ELR (cell line): Measurements from ENCODE around the gene NBPF1.
"Not testable (repeated sequence)": the region's sequence is repeated elsewhere in the genome, so short reads cannot be mapped to it uniquely, and the experiment has no call there.

Source experiments
- DNase-seq: peaks from one replicate; pipeline ENCODE4 v3.0.0-alpha.2; 2015; ENCODE audit warnings: low read depth

NBPF1 gene

DNA sequence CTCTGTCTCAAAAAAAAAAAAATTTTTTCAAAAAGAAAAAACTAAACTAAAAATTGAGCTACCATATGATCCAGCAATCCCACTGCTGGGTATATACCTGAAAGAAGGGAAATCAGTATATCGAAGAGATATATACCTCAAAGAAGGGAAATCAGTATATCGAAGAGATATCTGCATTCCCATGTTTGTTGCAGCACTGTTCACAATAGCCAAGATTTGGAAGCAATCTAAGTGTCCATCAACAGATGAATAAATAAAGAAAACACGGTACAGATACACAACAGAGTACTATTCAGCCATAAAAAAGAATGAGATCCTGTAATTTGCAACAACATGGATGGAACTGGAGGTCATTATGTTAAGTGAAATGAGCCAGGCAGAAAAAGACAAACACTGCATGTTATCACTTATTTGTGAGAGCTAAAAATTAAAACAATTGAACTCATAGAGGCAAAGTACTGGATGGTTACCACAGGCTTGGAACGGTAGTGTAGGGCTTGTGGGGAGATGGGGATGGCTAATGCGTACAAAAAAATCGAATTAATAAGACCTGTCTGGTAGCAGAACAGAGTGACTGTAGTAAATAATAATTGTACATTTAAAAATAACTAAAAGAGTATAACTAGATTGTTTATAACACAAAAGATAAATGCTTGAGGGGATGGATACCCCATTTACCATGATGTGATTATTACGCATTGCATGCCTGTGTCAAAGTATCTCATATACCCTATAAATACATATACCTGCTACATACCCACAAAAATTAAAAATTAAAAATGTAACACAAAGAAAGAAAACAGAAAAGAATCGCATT is 28.0 kb upstream of the NBPF1 start:
- not testable (repeated sequence) for DNase-seq

DNA sequence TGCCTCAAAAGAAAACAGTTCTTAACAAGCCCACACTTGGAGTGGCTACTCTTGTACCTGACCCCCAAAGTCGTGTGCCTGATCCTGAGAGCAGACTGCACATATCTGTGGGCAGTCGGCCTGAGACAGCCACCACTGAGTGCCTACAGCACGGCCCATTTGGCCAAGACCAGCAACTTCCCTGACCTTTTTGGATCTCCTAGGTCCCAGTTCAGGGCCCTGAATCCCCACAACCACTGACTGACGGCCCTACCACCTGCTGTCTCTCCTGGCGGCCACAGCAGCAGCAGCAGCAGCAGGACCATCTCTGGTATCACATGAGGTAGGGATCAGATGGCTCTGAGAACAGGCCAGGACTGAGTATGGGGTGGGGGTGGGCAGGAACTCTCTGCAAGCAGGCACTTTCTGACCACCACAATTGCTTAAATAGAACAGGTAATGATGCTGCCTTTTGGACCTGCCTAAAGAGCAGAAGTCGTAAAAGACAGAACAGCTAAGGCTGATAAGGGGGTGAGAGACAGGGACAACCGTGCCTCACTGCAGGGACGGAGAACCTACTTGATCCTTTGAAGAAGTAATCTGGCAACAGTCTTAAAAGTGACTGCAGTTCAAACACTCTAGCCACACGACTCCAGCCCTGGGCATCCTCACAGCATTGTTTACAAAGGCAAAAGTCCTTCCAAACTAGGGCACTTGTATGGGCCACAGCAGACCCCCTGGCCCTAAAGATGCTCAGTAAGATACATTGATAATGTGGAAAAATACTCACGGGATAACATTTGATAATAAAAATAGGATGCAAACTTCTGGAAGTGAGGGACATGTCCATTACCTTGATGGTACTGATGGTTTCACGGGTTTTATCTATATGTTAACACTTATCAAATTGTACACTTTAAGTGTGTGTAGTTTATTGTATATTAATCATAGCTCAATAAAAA is 26.0 kb upstream of the NBPF1 start:
- not testable (repeated sequence) for DNase-seq

DNA sequence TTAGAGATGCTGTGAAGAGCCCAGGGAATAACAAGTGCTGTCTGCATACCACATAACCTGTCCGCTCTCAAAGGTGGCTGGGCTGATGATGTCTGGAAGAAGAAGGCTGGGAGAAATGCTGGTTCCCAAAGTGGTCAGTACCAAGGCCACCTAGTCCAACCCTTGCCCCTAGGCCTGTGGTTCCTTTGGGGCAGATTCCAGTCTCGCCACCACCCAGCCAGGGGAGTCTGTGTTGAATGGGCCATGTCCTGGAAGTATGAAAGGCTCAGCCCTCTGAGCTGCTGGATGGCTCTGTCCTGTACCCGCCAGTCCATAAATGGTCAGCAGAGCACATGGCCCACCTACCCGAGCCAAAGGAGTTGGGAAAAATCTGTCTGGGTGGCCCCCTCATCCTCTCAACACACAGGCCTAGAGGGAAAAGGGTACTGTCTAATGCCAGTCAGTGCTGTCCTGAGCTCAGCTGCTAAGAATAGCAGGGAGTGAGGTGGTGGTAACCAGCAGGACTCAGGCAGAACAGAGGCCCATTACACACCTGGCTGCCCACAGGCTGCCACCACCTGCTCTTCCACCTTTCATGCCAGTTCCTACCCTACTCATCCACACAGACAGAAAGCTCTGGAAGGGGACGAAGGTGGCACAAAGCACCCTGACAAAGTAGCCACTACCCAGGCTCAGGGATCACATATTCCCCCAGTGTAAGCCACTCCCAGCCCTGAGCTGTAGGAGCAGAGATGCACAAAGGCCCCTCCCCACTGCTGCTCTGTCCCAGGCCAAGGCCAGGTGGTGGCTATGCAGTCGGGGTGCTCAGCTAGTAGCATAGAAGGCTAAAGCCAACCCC is 24.8 kb upstream of the NBPF1 start:
- not testable (repeated sequence) for DNase-seq

DNA sequence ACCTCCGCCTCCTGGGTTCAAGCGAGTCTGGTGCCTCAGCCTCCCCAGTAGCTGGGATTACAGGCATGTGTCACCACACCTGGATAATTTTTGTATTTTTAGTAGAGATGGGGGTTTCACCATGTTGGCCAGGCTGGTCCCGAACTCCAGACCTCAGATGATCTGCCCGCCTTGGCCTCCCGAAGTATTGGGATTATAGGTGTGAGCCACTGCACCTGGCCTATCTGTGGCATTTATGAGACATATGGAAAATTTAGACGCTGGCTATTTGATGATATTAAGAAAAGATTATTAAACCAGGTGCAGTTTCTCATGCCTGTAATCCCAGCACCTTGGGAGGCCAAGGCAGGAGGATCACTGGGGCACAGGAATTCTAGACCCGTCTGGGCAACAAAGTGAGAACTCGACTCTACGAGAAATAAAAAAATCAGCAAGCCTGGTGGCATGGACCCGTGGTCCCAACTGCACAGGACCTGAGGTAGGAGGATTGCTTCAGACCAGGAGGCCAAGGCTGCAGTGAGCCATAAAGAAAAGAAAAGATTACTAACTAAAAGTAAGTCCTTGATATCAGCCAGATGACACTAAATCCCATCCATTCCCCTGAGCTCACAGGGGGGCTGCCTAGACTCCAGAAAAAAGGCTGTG is 23.3 kb upstream of the NBPF1 start:
- DNase-seq = not testable (repeated sequence)

DNA sequence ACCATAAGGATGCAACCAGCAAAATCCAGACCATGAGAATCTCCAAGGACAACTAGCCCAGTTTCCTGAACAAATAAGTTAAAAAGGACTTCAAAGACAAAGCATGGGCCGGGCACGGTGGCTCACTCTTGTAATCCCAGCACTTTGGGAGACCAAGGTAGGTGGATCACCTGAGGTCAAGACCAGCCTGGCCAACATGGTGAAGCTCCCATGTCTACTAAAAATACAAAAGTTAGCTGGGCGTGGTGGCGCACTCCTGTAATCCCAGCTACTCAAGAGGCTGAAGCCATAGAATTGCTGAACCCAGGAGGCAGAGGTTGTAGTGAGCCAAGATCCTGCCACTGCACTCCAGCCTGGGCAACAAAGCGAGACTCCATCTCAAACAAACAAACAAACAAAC is 22.6 kb upstream of the NBPF1 start:
- DNase-seq = not testable (repeated sequence)

DNA sequence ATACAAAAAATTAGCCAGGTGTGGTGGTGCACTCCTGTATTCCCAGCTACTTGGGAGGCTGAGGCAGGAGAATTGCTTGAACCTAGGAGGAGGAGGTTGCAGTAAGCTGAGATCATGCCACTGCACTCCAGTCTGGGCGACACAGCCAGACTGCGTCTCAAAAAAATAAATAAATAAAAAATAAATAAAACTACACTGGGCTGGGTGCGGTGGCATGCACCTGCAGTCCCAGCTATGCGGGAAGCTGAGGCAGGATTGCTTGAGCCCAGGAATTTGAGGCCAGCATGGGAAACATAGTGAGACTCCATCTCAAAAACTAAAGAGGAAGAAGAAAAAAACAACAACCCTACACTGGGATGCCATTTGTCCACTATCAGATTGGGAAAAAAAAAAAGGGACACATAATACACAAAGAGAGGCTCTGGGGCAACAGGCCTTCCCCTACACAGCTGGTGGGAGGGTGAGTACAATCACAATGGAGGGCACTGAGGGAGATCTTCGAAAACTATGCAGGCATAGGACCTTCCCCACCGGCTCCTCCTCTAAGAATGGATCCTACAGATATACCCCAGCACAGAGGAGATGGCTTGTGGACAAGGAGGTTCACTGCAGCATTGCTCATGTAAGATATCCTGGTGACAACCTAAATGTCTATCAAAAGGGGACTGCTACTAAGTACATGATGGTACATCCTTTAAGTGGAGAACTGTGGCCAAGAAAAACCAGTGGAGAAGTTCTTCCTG is 20.3 kb upstream of the NBPF1 start:
- not testable (repeated sequence) for DNase-seq

DNA sequence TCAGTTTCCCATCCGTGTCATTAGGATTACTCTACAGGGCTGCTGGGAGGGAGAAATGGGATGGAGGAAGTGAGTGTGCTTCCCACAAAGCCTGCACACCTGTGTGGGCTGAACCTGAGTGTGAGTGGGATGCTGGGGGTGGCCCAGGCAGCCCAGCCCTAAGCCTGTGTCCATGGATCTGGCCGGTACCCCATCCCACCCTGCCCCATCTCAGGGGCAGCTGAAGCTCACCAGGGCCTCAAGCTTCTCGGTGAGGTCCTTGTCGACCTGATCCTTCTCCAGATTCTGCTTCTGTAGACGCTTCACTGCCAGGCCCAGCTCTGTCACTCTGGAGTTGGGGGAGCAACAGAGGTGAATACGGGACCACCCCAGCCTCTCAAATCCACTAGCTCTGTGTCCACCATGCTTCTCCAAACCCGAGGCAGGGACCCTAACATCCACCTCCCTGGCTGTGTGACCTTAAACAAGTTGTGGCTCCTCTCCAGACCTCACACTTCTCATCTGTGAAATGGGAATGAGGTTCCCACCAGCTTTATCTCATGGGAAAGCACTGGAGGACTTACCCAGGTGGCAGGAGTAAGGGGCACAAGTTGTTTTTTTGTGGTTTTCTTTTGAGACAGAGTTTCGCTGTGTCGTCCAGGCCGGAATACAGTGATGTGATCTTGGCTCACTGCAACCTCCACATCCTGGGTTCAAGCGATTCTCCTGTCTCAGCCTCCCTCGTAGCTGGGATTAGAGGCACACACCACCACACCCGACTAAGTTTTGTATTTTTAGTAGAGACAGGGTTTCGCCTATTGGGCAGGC is 18.9 kb upstream of the NBPF1 start:
- DNase-seq = not testable (repeated sequence)

DNA sequence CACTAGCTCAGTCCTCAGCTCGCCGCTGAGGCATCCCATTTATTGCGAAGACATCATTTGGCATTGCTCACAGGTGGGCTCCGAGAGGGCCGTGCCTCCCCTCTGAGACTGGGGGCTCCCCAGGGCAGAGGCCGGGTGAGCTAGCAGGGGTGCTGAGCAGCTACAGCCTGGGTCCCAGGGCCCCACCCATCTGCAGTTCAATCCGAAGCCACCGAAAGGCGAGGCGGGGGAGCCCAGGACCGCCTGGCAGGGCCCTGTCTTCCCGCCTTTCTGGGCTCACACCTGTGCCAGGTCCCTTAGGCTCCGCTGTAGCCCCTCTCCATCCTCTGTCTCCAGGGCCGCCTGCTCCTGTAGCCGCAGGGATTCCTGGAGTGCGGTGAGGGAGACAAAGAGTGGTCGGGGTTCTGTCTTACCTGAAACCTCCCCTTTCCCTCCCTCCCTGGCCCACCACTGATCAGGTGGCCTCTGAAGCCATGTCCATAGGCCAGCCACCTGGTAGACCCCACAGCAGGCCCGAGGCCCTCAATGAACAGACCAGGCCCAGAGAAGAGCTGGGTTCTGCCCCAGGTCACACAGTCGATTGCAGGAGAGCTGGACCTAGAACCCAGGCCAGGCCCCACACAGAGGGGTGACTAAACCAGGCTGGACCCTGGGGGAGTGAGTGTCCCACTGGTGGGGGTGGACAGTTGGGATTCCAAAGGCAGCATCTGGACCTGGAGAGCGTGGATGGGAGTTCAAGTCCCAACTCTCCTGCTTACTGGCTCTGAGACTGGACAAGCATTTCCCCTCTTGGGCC is 18.1 kb upstream of the NBPF1 start:
- no peak for DNase-seq

DNA sequence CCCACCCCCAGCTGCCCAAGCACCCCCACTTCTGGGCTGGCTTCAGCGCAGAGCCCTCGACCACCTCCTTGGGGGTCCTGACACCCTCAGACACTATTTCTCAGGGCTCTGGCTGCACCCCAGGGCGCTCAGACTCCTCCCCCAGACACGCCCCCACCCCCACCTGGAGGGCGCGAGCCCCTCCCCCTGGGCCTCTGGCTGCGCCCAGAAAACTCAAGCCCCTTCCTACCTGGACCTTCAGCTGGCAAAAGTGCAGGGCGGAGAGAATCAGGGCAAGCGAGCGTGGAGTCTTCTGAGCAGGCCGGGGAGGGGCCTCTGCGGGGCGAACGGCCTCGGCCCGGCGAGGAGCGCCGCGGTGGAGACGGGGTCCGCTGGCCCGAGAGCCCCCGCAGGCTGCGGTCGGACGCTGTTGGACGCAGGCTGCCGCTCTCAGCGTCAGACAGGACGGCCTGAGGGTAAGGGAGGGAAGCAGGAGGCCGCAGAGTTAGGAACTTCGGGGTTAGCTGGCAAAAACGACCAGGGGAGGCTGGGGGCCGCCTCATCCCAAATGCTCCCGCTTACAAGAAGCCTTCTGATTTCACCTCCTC is 17.4 kb upstream of the NBPF1 start:
- no peak for DNase-seq

DNA sequence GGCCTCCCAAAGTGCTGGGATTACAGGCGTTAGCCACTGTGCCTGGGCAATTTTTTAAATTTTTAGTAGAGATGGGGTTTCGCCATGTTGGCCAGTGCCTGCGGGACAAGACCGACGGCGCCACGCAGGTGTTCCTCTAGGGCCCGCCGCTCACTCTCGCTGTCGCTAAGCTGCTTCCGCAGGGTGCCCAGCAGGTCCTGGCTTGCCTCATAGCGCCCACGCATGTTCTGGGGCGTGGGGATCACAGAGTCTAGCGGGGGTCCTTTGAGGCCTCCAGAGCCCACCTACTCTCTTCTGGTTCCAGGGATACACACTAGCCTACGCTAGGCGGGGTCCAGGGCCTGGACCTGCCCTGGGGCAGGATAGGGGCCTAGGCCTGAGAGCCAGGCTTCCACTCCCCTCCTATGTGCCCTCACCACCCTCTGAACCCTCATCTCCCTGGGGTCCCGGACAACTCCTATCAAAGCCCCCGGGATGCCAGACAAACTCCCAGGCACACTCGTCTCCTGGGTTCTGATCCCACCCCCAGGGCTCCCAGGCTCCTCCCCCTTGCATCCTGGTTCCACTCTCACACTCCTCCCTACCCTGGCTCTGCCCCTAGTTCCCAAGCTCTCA is 16.7 kb upstream of the NBPF1 start:
- not testable (repeated sequence) for DNase-seq

DNA sequence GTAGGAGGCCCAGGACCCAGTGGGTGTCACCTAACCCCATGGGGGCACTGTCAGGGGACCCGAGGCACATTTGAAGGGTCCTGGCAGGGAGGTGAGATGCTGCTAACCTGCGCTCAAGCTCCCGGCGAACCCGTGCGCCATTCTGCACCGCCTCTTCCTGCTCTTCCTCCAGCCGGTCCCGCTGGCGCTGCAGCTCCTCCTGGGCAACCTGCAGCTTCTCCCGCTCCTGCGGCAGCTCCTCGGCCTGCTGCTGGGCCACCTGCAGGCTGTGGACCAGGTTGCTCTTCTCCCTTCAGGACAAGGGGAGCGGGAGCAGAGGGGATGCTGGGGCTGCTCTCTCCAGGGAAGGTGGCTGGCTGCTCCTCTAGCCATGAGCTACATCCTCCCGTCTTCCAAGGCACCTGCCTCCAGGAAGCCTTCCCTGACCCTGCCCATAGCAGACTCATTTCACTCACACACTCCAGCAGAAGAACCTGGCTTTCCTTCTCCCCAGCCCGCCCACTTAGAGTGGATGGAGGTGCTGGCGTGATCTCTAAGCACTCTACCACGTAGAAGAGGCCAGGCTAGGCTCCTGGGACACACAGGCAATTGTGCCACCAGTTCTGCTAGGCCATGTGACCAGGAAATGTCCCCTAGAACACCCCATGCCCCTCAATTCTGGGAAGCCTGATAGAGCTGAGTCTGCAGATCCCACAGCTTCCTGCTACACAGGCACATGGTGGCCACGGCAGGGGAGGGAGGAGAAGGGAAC is 15.2 kb upstream of the NBPF1 start:
- DNase-seq = no peak

DNA sequence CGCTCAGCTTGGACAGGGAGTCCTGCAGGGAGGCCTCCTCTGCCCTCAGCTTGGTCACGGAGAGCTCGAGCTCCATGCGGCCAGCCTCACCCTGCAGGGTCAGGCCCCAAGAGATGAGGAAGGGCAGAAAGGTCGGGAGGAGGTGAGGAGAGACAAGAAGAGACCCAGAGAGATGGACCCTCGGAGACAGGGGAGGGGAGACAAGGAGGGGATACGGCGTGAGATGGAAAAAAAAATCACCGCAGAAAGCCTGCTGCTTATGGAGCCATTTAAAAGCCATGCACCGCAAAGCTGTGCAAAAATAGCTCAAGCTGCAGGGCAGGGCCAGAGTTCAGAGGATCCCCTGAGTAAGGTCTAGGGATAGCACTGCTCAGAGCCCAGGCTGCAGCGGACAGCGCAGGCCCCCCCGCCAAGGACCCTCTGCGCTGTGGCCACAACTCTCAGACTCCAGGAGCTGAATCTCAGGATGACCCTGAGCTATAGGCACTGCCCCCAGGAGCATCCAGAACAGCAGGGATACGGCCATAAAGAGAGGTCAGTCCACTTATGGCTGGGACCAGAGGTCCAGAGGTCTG is 13.1 kb upstream of the NBPF1 start:
- DNase-seq = not testable (repeated sequence)

DNA sequence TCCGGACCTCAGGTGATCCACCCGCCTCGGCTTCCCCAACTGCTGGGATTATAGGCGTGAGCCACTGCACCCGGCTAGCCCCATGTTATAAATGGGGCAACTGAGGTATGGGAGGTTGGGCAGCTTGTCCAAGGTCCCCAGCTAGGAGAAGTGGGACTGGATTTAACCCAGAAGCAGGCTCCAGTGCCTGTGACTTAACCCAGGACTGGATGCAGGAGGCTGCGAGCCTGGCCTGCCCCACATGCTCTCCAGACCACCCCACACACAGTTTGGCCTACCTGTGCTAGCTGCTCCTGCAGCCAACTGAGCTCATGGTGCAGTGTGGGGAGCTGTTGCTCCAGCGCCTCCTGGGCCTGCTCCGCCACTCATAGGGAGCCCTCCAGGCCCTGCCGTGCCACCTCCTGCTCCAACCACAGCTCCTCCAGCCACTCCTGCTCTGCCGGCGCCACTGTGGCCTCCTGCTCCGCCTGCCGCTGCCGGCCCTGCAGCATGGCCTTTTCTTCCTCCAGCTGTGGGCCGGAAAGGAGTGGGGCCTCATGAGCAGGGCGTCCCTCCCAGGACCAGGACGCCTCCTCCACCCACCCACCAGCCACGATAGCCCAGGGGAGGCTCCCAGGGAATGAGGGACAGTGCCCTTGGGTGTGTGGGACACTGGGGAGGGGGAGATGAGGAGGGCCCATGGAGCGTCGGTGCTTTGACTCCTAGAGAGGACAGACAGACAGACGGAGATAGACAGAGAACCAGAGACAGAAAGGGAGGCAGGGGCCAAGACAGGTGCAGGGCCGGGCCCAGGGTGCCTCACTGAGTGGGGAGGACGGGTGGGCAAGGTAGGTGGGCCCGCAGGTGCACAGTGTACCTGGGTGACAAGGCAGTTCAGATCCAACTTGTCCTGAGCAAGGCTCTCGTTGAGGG is 12.4 kb upstream of the NBPF1 start:
- DNase-seq = no peak

DNA sequence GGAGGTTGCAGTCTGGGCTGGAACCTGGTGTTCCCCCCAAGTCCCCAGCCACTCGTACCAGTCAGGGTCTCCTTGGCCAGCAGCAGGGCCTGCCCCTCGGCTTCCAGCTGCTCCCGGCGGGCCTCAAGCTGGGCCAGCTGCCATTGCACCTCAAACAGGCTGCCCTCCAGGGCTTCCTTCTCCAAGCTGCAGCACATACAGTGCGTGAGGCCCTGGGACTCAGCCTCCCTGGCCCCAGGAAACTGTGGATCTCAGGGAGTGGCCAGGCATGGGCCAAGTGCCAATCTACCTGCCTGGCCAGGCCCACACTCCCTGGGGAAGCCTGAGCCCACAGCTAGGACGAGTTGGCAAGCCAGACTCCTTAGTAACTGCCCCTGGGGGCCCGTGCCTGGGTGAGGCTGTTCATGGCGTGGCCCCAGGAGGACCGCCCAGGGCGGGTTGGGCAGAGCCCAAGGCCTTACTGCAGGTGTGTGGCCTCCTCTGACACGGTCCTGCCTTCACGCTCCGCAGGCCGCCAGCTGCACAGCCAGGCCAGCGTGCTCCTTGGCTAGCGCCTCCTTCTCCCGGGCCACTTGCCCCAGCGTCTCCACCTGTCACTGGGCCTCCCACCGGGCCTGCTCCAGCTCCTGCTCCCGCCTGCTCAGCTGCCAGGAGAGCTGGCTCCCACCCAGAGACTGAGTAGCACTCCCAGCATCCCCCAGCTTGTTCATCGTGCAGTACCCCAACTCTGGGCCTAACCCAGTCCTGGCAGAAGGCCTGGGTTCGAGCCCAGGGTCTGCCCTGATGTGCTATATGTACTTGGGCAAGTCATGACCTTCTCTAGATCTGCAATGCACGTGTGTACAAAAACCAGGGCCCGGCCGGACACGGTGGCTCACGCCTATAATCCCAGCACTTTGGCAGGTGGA is 10.7 kb upstream of the NBPF1 start:
- not testable (repeated sequence) for DNase-seq

DNA sequence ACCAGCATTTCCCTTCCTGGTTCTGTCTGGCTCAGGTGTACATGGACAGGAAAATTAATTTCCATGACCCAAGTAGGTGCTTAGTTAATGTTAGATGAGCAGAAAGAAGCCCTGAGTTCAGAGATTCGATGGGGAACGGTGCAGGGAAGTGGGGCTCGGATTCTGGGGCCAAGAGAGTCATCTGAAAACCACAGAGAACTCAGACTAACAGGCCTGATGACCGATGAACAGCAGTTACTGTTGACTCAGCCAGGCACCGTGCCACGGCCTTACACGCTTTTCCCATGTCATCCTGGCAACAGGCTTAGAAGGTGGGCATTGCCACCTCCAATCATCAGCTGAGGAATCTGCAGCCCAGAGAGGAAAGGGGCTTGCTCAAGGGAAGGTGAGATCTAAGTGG is 10.0 kb upstream of the NBPF1 start:
- peak; percentile 90 for DNase-seq
